Uterus (tissue), 2 donors: ENCODE measurements around the gene C16orf74.

Source experiments
- CTCF ChIP-seq, 4 experiments: fragments of 200-600 bp in 2 of 4; fragments of 450-650 bp in 2 of 4; sonication (generic) in 2 of 4; IDR thresholded peaks; one replicate each; pipeline ENCODE4 v1.5.1; 2016 to 2019; ENCODE audit warnings: antibody characterized with exemption in 4 of 4, mild to moderate bottlenecking in 2 of 4, moderate library complexity in 1 of 4
- POLR2A ChIP-seq, 2 donors: fragments of 450-650 bp; IDR thresholded peaks; one replicate each; pipeline ENCODE4 v1.6.1; 2016; ENCODE audit warnings: antibody characterized with exemption in 2 of 2, mild to moderate bottlenecking in 1 of 2, moderate library complexity in 1 of 2

DNA sequence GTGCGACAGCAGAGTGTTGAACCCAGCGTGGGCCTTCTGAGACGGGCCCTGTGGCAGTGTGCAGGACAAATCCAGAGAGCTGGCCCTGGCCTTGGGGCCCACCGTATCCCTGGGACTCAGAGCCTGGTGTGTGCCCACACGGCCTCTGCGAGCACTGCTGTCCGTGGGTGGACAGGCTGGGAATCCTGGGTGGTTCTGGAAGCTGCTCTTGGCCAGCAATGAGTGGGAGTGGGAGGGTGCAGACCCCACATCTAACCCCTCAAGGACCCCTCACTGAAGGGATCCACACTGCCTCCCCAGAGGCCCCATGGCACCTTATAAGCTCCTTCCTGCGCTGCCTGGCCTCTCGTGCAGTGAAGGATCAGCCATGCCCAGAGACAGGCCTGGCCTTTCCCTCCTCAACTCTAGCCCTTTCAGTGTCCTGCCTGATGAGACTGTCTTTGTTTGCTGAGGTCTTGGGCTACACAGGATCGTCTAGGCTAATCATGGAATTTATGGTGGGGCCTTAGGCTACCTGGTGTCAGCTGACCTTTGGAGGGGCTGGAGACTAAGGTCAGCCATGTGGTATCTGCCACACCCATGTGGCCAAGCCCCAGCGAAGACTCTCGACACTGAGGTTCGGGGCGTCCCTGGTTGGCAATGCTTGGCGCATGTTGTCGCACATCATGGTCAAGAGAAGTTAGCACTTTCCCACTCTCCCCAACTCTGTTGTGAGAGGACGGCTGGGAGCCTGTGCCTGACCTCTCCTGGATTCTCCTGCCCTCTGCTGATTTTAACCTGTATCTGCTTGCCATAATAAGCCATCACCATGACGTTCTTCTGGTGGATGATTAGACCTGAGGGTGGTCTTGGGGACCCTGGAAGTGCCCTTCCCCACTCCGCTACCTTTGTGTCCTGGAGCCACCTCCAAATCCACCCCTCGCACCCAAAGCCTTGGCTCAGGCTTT lies 45.7 kb downstream of the C16orf74 start:
- TF ChIP-seq CTCF (IDR thresholded peaks at IDR 0.05) (no peak), POLR2A (IDR thresholded peaks at IDR 0.05) (no peak)
